ENCODE measurements around the gene KLHDC8A.
"Not testable (repeated sequence)": the region's sequence is repeated elsewhere in the genome, so short reads cannot be mapped to it uniquely, and the experiment has no call there.

Gene KLHDC8A

GRCh38 chr1:205303247-205303888, 53.4 kb downstream of the KLHDC8A start:
- DNase-seq (ENCODE audit: extremely low spot score, insufficient read length, low read depth), result no peak
- no peak for FAIRE-seq

GRCh38 chr1:205301842-205302588, 54.7 kb downstream of the KLHDC8A start:
- no peak for DNase-seq (ENCODE audit: extremely low spot score, insufficient read length, low read depth)
- FAIRE-seq, result no peak

- FAIRE-seq, result no peak
- no peak for DNase-seq (ENCODE audit: extremely low spot score, insufficient read length, low read depth)
These were observed 55.4 kb downstream of the KLHDC8A start for GRCh38 chr1:205301205-205301821.

- FAIRE-seq, result no peak
These were observed 56.6 kb downstream of the KLHDC8A start for GRCh38 chr1:205300149-205300548.

GRCh38 chr1:205298191-205298994, 58.3 kb downstream of the KLHDC8A start:
- no peak for FAIRE-seq
- DNase-seq (ENCODE audit: extremely low spot score, insufficient read length, low read depth), result no peak

More at GRCh38 chr1:205300149-205300548, 56.6 kb downstream of the KLHDC8A start:
- no peak for DNase-seq (ENCODE audit: extremely low spot score, insufficient read length, low read depth)

- not testable (repeated sequence) for FAIRE-seq; DNase-seq (ENCODE audit: extremely low spot score, insufficient read length, low read depth)
These were observed 59.1 kb downstream of the KLHDC8A start for GRCh38 chr1:205297546-205298177.

GRCh38 chr1:205296154-205296553, 60.6 kb downstream of the KLHDC8A start:
- no peak for FAIRE-seq

GRCh38 chr1:205294934-205295333, 61.8 kb downstream of the KLHDC8A start:
- no peak for DNase-seq (ENCODE audit: extremely low spot score, insufficient read length, low read depth)
- FAIRE-seq, result no peak

More at GRCh38 chr1:205296154-205296553, 60.6 kb downstream of the KLHDC8A start:
- DNase-seq (ENCODE audit: extremely low spot score, insufficient read length, low read depth), result no peak

- DNase-seq (ENCODE audit: extremely low spot score, insufficient read length, low read depth), result no peak
- no peak for FAIRE-seq
These were observed 62.4 kb downstream of the KLHDC8A start for GRCh38 chr1:205294175-205294917.

- no peak for DNase-seq (ENCODE audit: extremely low spot score, insufficient read length, low read depth)
- FAIRE-seq, result no peak
These were observed 63.2 kb downstream of the KLHDC8A start for GRCh38 chr1:205293350-205294074.

GRCh38 chr1:205291596-205291995, 65.1 kb downstream of the KLHDC8A start:
- no peak for FAIRE-seq
- DNase-seq (ENCODE audit: extremely low spot score, insufficient read length, low read depth), result no peak

- peak; percentile 78 for DNase-seq (ENCODE audit: extremely low spot score, insufficient read length, low read depth)
- peak; percentile 96 for FAIRE-seq
These were observed 68.8 kb downstream of the KLHDC8A start for GRCh38 chr1:205287767-205288559.

- FAIRE-seq (no peak), DNase-seq (ENCODE audit: extremely low spot score, insufficient read length, low read depth) (no peak)
These were observed 69.6 kb downstream of the KLHDC8A start for GRCh38 chr1:205287076-205287475.

GRCh38 chr1:205286335-205286950, 70.3 kb downstream of the KLHDC8A start:
- peak; percentile 79 for FAIRE-seq
- DNase-seq (ENCODE audit: extremely low spot score, insufficient read length, low read depth), result peak; percentile 52
